Prostate gland (tissue), 2 donors: ENCODE data around the gene ZG16. TPM values are rescaled to one million over a fixed set of nuclear protein-coding genes. Genes with fewer than 3 reads are reported as not detected.
A peak's percentile ranks its signal among the peaks of the same experiment; 100 is the strongest.
"Not testable (repeated sequence)": the region's sequence is repeated elsewhere in the genome, so short reads cannot be mapped to it uniquely, and the experiment has no call there.

Experiments used
- DNase-seq: peaks from one replicate; pipeline ENCODE4 v3.0.0-alpha.2; 2019; ENCODE audit warnings: low spot score
- H3K27ac ChIP-seq, 2 donors: fragments of 200-600 bp; sonication (generic); 2 replicates each; pipeline ENCODE4 v1.5.1; 2017 to 2019
- H3K27me3 ChIP-seq: fragments of 200-600 bp; sonication (generic); replicated peaks from 2 replicates; pipeline ENCODE4 v1.5.1; 2019; ENCODE audit not compliant: insufficient read depth
- H3K36me3 ChIP-seq, 2 donors: fragments of 200-600 bp; sonication (generic); 1 replicate in 1 of 2; 2 replicates in 1 of 2; pipeline versions ENCODE4 v1.5.1 to v1.8.1; 2017 to 2019
- H3K4me1 ChIP-seq: fragments of 200-600 bp; sonication (generic); replicated peaks from 2 replicates; pipeline ENCODE4 v1.5.1; 2019
- H3K4me3 ChIP-seq, 2 donors: fragments of 200-600 bp; sonication (generic); 2 replicates each; pipeline ENCODE4 v1.5.1; 2017 to 2019
- H3K9me3 ChIP-seq: fragments of 200-600 bp; sonication (generic); 2 replicates; pipeline ENCODE4 v1.5.1; 2017
- POLR2A ChIP-seq: fragments of 450-650 bp; IDR thresholded peaks from one replicate; pipeline ENCODE4 v1.6.1; 2016; ENCODE audit warnings: antibody characterized with exemption, mild to moderate bottlenecking
- POLR2AphosphoS5 ChIP-seq: sonication (generic); formaldehyde crosslinking; IDR thresholded peaks from one replicate; pipeline ENCODE4 v1.6.1; 2017; ENCODE audit warnings: antibody characterized with exemption
- WGBS: methylation state at CpG from one replicate; pipeline ENCODE4 v1.1.5; 2018; 5-methylcytosine and 5-hydroxymethylcytosine counted together
- intact Hi-C: fragments of 100-400 bp; cut with DNase I; formaldehyde crosslinking; loops from one replicate; pipeline ENCODE4 v1.14.2; 2022
- total RNA-seq, 2 donors: library from RNA; depleted of rRNA; stranded (reverse); fragments of >200 nt; gene quantifications; one replicate each; pipeline ENCODE4 v1.1.0, GENCODE V29; 2016
- TF ChIP-seq, protein P1 (sequence below), 4 experiments: fragments of 200-600 bp in 2 of 4; fragments of 450-650 bp in 2 of 4; sonication (generic) in 2 of 4; IDR thresholded peaks; 1 replicate in 3 of 4; 2 replicates in 1 of 4; pipeline ENCODE4 v1.5.1; 2016 to 2019; ENCODE audit warnings: antibody characterized with exemption in 4 of 4, mild to moderate bottlenecking in 2 of 4, moderate library complexity in 2 of 4

Gene ZG16
- total RNA-seq, 2 donors from 2014 or later = not detected

DNA sequence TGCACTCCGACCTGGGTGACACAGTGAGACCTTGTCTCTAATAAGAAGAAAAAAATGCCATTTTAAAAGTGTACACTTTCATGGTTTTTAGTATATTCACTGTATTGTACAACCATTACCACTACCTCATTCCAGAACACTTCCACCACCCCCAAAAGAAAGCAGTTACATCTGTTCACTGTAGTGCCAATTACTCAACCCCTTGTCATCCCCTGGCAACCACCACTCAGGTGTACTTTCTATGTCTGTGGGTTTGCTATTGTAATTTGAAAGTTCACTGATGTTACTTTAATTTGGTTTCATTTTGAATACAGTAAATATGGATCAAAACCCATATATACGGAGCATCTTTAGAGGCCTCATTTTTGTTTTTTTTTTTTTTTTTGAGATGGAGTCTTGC lies 6.1 kb downstream of the ZG16 start:
- TF ChIP-seq POLR2A (no peak), POLR2AphosphoS5 (no peak)
- TF ChIP-seq, protein P1, sequence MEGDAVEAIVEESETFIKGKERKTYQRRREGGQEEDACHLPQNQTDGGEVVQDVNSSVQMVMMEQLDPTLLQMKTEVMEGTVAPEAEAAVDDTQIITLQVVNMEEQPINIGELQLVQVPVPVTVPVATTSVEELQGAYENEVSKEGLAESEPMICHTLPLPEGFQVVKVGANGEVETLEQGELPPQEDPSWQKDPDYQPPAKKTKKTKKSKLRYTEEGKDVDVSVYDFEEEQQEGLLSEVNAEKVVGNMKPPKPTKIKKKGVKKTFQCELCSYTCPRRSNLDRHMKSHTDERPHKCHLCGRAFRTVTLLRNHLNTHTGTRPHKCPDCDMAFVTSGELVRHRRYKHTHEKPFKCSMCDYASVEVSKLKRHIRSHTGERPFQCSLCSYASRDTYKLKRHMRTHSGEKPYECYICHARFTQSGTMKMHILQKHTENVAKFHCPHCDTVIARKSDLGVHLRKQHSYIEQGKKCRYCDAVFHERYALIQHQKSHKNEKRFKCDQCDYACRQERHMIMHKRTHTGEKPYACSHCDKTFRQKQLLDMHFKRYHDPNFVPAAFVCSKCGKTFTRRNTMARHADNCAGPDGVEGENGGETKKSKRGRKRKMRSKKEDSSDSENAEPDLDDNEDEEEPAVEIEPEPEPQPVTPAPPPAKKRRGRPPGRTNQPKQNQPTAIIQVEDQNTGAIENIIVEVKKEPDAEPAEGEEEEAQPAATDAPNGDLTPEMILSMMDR (IDR thresholded peaks at IDR 0.05) = no peak
- intact Hi-C loops = no loop called here
- whole genome bisulfite sequencing = 93% methylated on average over 2 of the region's 2 CpGs
- Histone ChIP-seq H3K36me3 (no peaks in the 10 kb centered on the region), H3K27me3 (no peaks in the 10 kb centered on the region), H3K9me3 (no peaks in the 10 kb centered on the region), H3K4me1 (no peaks in the 10 kb centered on the region), H3K4me3 (no peak overlapping the region), H3K27ac (no peak overlapping the region)
- no peak for DNase-seq

- Histone ChIP-seq H3K4me3 (no peak overlapping the region), H3K27me3 (no peaks in the 10 kb centered on the region), H3K4me1 (peaks cover 2% of the 10 kb centered on the region), H3K36me3 (no peaks in the 10 kb centered on the region), H3K27ac (no peak overlapping the region), H3K9me3 (no peaks in the 10 kb centered on the region)
- peak; percentile 13 for DNase-seq
- WGBS = 14% methylated on average over 37 of the region's 38 CpGs
- TF ChIP-seq POLR2AphosphoS5 = no peak
- TF ChIP-seq, protein P1 (IDR thresholded peaks at IDR 0.05) = peak in 2 of 4 experiments; percentile 47 to 65
- intact Hi-C loops = no loop called here
Measured at GRCh38 chr16:29784901-29785500, 6.9 kb downstream of the ZG16 start.

- H3K27ac ChIP-seq, H3K4me1 ChIP-seq, DNase-seq, H3K4me3 ChIP-seq, H3K27me3 ChIP-seq, H3K9me3 ChIP-seq, intact Hi-C loops, H3K36me3 ChIP-seq: not testable (repeated sequence)
- 93% methylated on average over 4 of the region's 4 CpGs for WGBS
Measured at GRCh38 chr16:29787155-29787554, 9.1 kb downstream of the ZG16 start.

DNA sequence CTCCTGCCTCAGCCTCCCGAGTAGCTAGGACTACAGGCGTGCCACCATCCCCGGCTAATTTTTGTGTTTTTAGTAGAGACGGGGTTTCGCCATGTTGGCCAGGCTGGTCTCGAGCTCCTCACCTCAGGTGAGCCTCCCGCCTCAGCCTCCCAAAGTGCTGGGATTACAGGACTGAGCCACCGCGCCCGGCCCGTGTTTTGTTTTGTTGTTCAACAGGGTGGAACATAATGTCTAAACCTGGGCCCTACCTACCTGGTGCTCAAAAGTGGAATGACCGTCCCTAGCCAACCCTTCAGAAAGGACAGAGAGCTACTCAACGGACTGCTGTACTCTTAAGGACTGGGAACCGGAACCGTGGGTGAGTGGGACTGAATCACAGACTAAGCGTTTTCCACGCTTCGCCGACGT lies 11.7 kb downstream of the ZG16 start:
- H3K9me3 ChIP-seq = no peaks in the 10 kb centered on the region
- H3K4me3 ChIP-seq = peak overlapping the region; percentile 89 to 91
- 58% methylated on average over 20 of the region's 20 CpGs for WGBS
- TF ChIP-seq, protein P1 (IDR thresholded peaks at IDR 0.05) = no peak
- TF ChIP-seq POLR2A = no peak
- no peak for TF ChIP-seq POLR2AphosphoS5
- intact Hi-C loops = no loop called here
- H3K27me3 ChIP-seq = no peaks in the 10 kb centered on the region
- DNase-seq = no peak
- H3K4me1 ChIP-seq = peaks cover 2% of the 10 kb centered on the region
- H3K27ac ChIP-seq = peak overlapping the region; percentile 92 to 93
- H3K36me3 ChIP-seq = no peaks in the 10 kb centered on the region

DNA sequence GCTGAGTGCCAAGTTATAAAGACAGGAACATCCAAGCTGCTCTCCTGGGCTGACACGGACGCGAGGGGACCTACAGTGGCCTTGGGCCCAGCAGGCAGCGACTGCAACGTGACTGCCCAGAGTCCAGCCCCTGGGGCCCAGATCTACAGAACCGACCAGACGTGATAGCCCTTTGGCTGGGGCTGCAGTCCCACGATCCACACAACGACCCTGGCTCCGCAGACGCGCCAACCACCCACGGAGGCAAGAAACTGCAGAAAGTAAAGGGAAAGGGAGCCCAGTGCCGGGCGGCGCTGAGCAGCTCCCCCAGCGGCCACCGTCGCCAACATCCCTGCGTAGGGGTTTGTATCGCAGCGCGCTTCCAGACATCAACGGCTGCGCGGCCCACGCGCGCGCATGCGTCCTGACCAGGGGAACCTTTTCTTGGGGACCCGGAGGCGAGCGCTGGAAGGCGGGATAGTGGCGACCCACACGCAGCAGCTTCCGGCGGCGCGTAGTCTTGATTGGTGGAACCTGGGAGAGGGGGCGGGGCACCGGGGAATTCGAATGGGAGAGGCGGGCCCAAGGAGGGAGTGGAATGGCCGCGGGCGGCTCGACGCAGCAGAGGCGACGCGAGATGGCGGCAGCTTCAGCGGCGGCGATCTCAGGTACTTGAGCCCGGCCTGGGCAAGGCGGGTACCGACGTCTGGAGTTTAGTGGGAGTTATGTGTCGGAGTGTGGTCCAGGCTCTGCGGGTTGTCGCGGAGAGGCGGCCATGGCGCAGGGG lies 12.3 kb downstream of the ZG16 start, which contains the start of gene KIF22:
TSS of gene KIF22 (plus strand) at position 569 of the 766 bp plus-strand sequence. CDS start at position 578, 9 bp downstream.
- intact Hi-C loops = no loop called here
- no peaks in the 10 kb centered on the region for H3K27me3 ChIP-seq
- peak within 1 kb of the TSS; percentile 89 to 91 for H3K4me3 ChIP-seq
- no peaks in the 10 kb centered on the region for H3K9me3 ChIP-seq
- H3K4me1 ChIP-seq = peaks cover 2% of the 10 kb centered on the region
- DNase-seq = peak; percentile 98
- H3K27ac ChIP-seq = peak within 1 kb of the TSS; percentile 92 to 93
- under 1% methylated on average over 56 of the region's 67 CpGs for WGBS
- TF ChIP-seq POLR2A = peak; percentile 89
- TF ChIP-seq, protein P1 (IDR thresholded peaks at IDR 0.05) = peak; percentile 51 to 94 (median 77)
- peak; percentile 100 for TF ChIP-seq POLR2AphosphoS5
- H3K36me3 ChIP-seq = no peaks in the 10 kb centered on the region
